ENCODE results near the gene SBF2. TPM values are rescaled to one million over a fixed set of nuclear protein-coding genes. Genes with fewer than 3 reads are reported as not detected.

Gene SBF2
- total RNA-seq, 1 donor, result 61.2 TPM

DNA sequence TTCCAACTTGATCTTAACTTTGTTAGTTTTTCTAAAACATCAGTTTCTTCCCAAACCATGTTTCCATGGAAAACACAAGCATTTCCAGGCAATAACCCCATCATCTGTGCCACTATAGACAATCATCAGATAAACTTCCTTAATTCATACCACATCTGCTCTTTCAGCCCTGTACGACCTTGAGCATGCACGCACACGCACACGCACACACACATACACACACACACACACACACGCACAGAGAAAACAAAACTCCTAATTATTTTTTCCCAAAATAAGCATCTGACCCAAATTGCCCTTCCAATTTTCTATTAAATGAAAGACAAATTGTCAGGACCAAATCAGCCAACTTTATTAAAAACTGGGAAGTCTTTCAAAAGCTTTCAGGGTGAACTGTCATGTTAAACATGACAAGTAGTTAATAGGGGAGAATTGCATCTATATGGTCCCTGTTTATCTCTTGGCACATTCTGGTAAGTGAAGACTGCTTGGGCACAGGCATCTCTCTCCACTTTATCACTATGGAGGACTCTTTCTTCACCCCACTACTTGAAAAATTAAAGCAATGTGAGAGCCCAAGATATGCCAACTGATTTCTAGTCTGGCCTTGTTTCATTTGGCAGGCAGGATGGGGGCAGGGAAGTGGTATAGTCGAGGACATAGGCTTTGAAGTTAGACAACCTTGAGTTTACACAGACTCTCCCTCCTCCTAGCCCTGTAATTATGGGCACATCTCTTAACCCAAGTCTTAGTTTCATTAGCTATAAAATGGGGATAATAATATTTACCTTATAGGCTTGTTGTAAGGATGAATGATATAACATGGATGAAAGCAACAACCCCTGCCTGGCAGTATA lies 25.9 kb upstream of the SBF2 start:
- H3K4me2 ChIP-seq (ENCODE audit: insufficient read depth, low read length), result no peak overlapping the region
- H3K79me2 ChIP-seq (ENCODE audit: insufficient read depth, low read length), result no peaks in the 10 kb centered on the region
- TF ChIP-seq, protein P1, sequence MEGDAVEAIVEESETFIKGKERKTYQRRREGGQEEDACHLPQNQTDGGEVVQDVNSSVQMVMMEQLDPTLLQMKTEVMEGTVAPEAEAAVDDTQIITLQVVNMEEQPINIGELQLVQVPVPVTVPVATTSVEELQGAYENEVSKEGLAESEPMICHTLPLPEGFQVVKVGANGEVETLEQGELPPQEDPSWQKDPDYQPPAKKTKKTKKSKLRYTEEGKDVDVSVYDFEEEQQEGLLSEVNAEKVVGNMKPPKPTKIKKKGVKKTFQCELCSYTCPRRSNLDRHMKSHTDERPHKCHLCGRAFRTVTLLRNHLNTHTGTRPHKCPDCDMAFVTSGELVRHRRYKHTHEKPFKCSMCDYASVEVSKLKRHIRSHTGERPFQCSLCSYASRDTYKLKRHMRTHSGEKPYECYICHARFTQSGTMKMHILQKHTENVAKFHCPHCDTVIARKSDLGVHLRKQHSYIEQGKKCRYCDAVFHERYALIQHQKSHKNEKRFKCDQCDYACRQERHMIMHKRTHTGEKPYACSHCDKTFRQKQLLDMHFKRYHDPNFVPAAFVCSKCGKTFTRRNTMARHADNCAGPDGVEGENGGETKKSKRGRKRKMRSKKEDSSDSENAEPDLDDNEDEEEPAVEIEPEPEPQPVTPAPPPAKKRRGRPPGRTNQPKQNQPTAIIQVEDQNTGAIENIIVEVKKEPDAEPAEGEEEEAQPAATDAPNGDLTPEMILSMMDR (IDR thresholded peaks at IDR 0.05; ENCODE audit: extremely low read depth, low read depth, low read length), result no peak
- no peaks in the 10 kb centered on the region for H3K36me3 ChIP-seq (ENCODE audit: insufficient read depth, low read length)
- H3K4me1 ChIP-seq (ENCODE audit: insufficient read depth, low read length), result peaks cover 31% of the 10 kb centered on the region
- H3K9me3 ChIP-seq (ENCODE audit: low read depth, low read length), result no peaks in the 10 kb centered on the region
- no peak overlapping the region for H3K27ac ChIP-seq (ENCODE audit: low read depth, low read length)
- H2AFZ ChIP-seq (ENCODE audit: low read length), result no peak overlapping the region
- H3K27me3 ChIP-seq (ENCODE audit: insufficient read depth, low read length), result no peaks in the 10 kb centered on the region
- no peak for DNase-seq (ENCODE audit: insufficient read length, low spot score, missing footprints)
- H4K20me1 ChIP-seq (ENCODE audit: insufficient read depth, low read length), result no peaks in the 10 kb centered on the region
- H3K4me3 ChIP-seq (ENCODE audit: insufficient read depth, low read length), result no peak overlapping the region

DNA sequence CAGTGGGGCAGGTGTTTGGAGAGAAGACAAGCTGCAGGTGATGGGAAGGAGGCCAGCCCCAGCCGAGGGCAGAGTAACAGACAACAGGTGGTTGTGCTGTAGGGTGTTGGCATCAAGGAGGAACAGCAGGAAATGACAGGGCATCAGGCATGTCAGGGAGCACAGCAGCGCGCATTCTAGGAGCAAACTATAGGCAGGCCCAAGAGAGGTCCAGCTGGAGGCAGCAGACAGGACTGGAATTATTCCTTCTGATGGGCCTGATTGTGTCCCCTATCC lies 24.4 kb upstream of the SBF2 start:
- no peak overlapping the region for H3K27ac ChIP-seq (ENCODE audit: low read depth, low read length)
- H2AFZ ChIP-seq (ENCODE audit: low read length), result no peak overlapping the region
- H3K9me3 ChIP-seq (ENCODE audit: low read depth, low read length), result no peaks in the 10 kb centered on the region
- no peak overlapping the region for H3K4me2 ChIP-seq (ENCODE audit: insufficient read depth, low read length)
- no peak for DNase-seq (ENCODE audit: insufficient read length, low spot score, missing footprints)
- H3K4me1 ChIP-seq (ENCODE audit: insufficient read depth, low read length), result peaks cover 20% of the 10 kb centered on the region
- no peaks in the 10 kb centered on the region for H3K79me2 ChIP-seq (ENCODE audit: insufficient read depth, low read length)
- no peaks in the 10 kb centered on the region for H3K36me3 ChIP-seq (ENCODE audit: insufficient read depth, low read length)
- no peak overlapping the region for H3K4me3 ChIP-seq (ENCODE audit: insufficient read depth, low read length)
- TF ChIP-seq, protein P1 (IDR thresholded peaks at IDR 0.05; ENCODE audit: extremely low read depth, low read depth, low read length), result no peak
- no peaks in the 10 kb centered on the region for H4K20me1 ChIP-seq (ENCODE audit: insufficient read depth, low read length)
- H3K27me3 ChIP-seq (ENCODE audit: insufficient read depth, low read length), result no peaks in the 10 kb centered on the region

DNA sequence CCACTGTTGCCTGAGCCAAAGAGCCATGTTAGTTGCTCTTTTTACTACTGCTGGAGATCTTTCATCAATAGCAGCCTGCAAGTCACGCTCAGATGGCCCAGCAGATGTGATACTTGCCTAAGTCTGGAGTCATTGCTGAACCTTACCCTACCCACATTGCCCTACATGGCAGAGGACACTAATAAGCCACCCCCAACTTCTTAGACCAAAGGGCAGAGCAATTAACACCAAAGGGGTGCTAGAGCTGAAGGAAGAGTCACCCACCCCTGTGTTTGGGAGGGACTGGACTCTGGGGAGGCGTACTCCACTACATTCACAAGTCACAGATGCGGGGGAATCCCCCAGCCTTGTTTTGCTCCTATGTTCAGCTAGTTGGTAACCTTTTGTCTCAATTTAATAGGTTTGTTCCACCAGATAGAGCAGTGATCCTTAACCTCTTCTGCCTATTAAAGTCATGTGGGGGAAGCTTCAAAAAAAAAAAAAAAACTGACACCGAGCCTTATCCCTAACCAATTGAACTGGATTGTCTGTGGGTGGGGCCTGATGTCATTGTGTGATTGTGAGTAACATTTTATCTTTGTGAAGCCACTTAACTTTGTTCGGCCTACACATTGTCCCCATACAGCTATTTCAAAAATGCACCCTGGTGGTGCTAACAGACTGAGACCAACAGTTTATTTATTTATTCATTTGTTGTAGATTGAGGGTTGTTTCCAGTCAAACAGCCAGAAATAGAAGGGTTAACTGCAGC lies 23.9 kb upstream of the SBF2 start:
- Histone ChIP-seq H3K9me3 (ENCODE audit: low read depth, low read length) (no peaks in the 10 kb centered on the region), H3K4me2 (ENCODE audit: insufficient read depth, low read length) (no peak overlapping the region), H3K4me1 (ENCODE audit: insufficient read depth, low read length) (peaks cover 16% of the 10 kb centered on the region), H2AFZ (ENCODE audit: low read length) (no peak overlapping the region), H4K20me1 (ENCODE audit: insufficient read depth, low read length) (no peaks in the 10 kb centered on the region), H3K79me2 (ENCODE audit: insufficient read depth, low read length) (no peaks in the 10 kb centered on the region), H3K27me3 (ENCODE audit: insufficient read depth, low read length) (no peaks in the 10 kb centered on the region), H3K36me3 (ENCODE audit: insufficient read depth, low read length) (no peaks in the 10 kb centered on the region), H3K27ac (ENCODE audit: low read depth, low read length) (no peak overlapping the region), H3K4me3 (ENCODE audit: insufficient read depth, low read length) (no peak overlapping the region)
- TF ChIP-seq, protein P1 (IDR thresholded peaks at IDR 0.05; ENCODE audit: extremely low read depth, low read depth, low read length), result no peak
- no peak for DNase-seq (ENCODE audit: insufficient read length, low spot score, missing footprints)

DNA sequence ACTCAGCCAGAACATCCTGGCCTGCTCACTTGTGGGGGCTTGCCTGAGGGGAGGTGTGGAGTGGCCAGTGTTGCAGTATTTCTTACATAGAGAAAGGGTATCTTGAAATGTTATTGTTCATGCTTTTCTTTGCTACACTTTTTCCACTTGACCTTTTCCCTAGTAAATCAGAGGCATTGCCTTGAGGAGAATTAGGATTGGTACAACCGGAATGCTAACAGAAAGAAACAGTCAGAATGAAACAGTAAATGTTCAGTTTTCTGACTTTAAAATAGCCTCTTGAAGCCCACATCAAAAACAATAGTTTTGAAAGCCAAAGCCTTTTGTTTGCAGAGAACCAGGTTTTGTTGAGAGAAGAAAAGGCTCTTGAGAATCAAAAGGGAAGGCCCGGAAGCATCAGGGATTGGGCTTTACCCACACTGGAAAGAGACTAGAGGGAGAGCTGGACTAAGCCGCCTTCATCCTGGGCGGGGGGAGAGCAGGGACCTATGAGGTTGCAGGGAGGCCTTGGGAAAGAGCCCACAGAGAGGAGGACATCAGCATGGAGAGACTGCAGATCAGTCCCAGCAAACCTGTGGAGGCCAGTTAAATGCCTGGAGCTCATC lies 23.2 kb upstream of the SBF2 start:
- no peaks in the 10 kb centered on the region for H3K9me3 ChIP-seq (ENCODE audit: low read depth, low read length)
- H3K4me2 ChIP-seq (ENCODE audit: insufficient read depth, low read length), result no peak overlapping the region
- no peaks in the 10 kb centered on the region for H3K27me3 ChIP-seq (ENCODE audit: insufficient read depth, low read length)
- peak overlapping the region; percentile 7 for H2AFZ ChIP-seq (ENCODE audit: low read length)
- H3K36me3 ChIP-seq (ENCODE audit: insufficient read depth, low read length), result no peaks in the 10 kb centered on the region
- no peak overlapping the region for H3K27ac ChIP-seq (ENCODE audit: low read depth, low read length)
- H3K4me1 ChIP-seq (ENCODE audit: insufficient read depth, low read length), result peaks cover 9% of the 10 kb centered on the region
- DNase-seq (ENCODE audit: insufficient read length, low spot score, missing footprints), result no peak
- H3K4me3 ChIP-seq (ENCODE audit: insufficient read depth, low read length), result no peak overlapping the region
- no peaks in the 10 kb centered on the region for H4K20me1 ChIP-seq (ENCODE audit: insufficient read depth, low read length)
- TF ChIP-seq, protein P1 (IDR thresholded peaks at IDR 0.05; ENCODE audit: extremely low read depth, low read depth, low read length), result no peak
- no peaks in the 10 kb centered on the region for H3K79me2 ChIP-seq (ENCODE audit: insufficient read depth, low read length)

Measured in osteoblast (primary cell).